Spleen (tissue), 7 donors: ENCODE measurements around the gene MCC.

ENCODE experiments used
- POLR2A ChIP-seq, 3 donors: fragments of 450-650 bp; IDR thresholded peaks; one replicate each; pipeline ENCODE4 v1.5.1; 2017; ENCODE audit warnings: antibody characterized with exemption in 3 of 3, mild to moderate bottlenecking in 1 of 3
- POLR2AphosphoS5 ChIP-seq, 3 donors: sonication (generic); formaldehyde crosslinking; IDR thresholded peaks; one replicate each; pipeline ENCODE4 v1.5.1; 2017; ENCODE audit warnings: antibody characterized with exemption in 3 of 3
- TF ChIP-seq, protein P1 (sequence below), 11 experiments: fragments of 200-600 bp in 7 of 11; fragments of 450-650 bp in 4 of 11; sonication (generic) in 4 of 11; IDR thresholded peaks in 8 of 11; conservative IDR thresholded peaks in 3 of 11; 1 replicate in 7 of 11; 2 replicates in 4 of 11; pipeline versions ENCODE4 v1.4.0 to v1.8.0; 2016 to 2021; ENCODE audit warnings: antibody characterized with exemption in 11 of 11, inconsistent platforms in 4 of 11, mild to moderate bottlenecking in 1 of 11
- donor health status: DM: no; HTN: no; CAD: no; lungs with moderate emphysema.
- donor health status: DM: no; HTN: no; CAD: no.
- donor health status: DM: no; HTN: no; CAD: no.

GRCh38 chr5:113236536-113237288, 251.5 kb downstream of the MCC start:
- TF ChIP-seq POLR2AphosphoS5 (IDR thresholded peaks at IDR 0.05) = no peak
- TF ChIP-seq, protein P1, sequence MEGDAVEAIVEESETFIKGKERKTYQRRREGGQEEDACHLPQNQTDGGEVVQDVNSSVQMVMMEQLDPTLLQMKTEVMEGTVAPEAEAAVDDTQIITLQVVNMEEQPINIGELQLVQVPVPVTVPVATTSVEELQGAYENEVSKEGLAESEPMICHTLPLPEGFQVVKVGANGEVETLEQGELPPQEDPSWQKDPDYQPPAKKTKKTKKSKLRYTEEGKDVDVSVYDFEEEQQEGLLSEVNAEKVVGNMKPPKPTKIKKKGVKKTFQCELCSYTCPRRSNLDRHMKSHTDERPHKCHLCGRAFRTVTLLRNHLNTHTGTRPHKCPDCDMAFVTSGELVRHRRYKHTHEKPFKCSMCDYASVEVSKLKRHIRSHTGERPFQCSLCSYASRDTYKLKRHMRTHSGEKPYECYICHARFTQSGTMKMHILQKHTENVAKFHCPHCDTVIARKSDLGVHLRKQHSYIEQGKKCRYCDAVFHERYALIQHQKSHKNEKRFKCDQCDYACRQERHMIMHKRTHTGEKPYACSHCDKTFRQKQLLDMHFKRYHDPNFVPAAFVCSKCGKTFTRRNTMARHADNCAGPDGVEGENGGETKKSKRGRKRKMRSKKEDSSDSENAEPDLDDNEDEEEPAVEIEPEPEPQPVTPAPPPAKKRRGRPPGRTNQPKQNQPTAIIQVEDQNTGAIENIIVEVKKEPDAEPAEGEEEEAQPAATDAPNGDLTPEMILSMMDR (IDR thresholded peaks at IDR 0.05 in 8 of 11, conservative IDR thresholded peaks at IDR 0.05 in 3 of 11) = no peak
- no peak for TF ChIP-seq POLR2A (IDR thresholded peaks at IDR 0.05)
